ENCODE data around the gene P2RY2. TPM values are rescaled to one million over a fixed set of nuclear protein-coding genes. Genes with fewer than 3 reads are reported as not detected.

Gene P2RY2
- polyA plus RNA-seq (2013), result 0.58 TPM

- Histone ChIP-seq H3K4me3 (ENCODE audit: control insufficient read depth in 1 of 7, extremely low read depth in 1 of 7, insufficient read depth in 4 of 7, low read depth in 2 of 7, low read length in 6 of 7) (peak within 1 kb of the TSS; percentile 21 to 78 (median 64)), H3K27ac (ENCODE audit: insufficient read depth in 1 of 2, low read depth in 1 of 2, low read length in 2 of 2, poor library complexity in 1 of 2, severe bottlenecking in 2 of 2) (no peak within 1 kb of the TSS), H3K27me3 (replicated peaks in 2 of 5; ENCODE audit: control insufficient read depth in 4 of 5, insufficient read depth in 5 of 5, low read length in 4 of 5) (peaks cover 0 to 17% (median 5%) of the 10 kb centered on the region in 5 experiments), H3K4me1 (ENCODE audit: control extremely low read depth in 1 of 4, control insufficient read depth in 4 of 4, insufficient read depth in 4 of 4, low read length in 3 of 4) (peaks cover 0 to 44% (median 14%) of the 10 kb centered on the region in 4 experiments), H3K36me3 (ENCODE audit: control insufficient read depth in 4 of 4, insufficient read depth in 4 of 4, low read length in 3 of 4) (no peaks in the 10 kb centered on the region), H3K9me3 (ENCODE audit: control extremely low read depth in 1 of 5, control insufficient read depth in 4 of 5, insufficient read depth in 2 of 5, low read depth in 1 of 5, low read length in 4 of 5) (no peaks in the 10 kb centered on the region)
- POLR2A ChIA-PET, result no interaction called here
- 1% methylated on average over 61 of the region's 81 CpGs for WGBS (ENCODE audit: insufficient coverage)
- CTCF ChIA-PET, result interaction anchor here (0.9 to 3.6 kb wide), 10 partner anchors 11 to 55 kb away, joined by 3 to 14 read pairs (median 4); no protein-coding TSS in a partner anchor
- DNase-seq, result peak; percentile 56 to 75 (median 69)
Measured at GRCh38 chr11:73218106-73218829, at the start of gene P2RY2. Gene P2RY2, plus strand, starts transcription at chr11:73218281. Its CDS starts 15,879 bp downstream, at chr11:73234160.

- no peaks in the 10 kb centered on the region for H3K27me3 ChIP-seq (replicated peaks in 2 of 5; ENCODE audit: control insufficient read depth in 4 of 5, insufficient read depth in 5 of 5, low read length in 4 of 5)
- ChIA-PET CTCF (interaction anchor here (0.6 to 3.6 kb wide), 7 partner anchors 9 to 242 kb away, joined by 3 to 23 read pairs (median 4); no protein-coding TSS in a partner anchor), POLR2A (interaction anchor here (0.6 kb wide), 1 partner anchor 64 kb away, joined by 3 read pairs; no protein-coding TSS in a partner anchor)
- H3K4me1 ChIP-seq (ENCODE audit: control extremely low read depth in 1 of 4, control insufficient read depth in 4 of 4, insufficient read depth in 4 of 4, low read length in 3 of 4), result peaks cover 5 to 29% (median 10%) of the 10 kb centered on the region in 4 experiments
- no peaks in the 10 kb centered on the region for H3K9me3 ChIP-seq (ENCODE audit: control extremely low read depth in 1 of 5, control insufficient read depth in 4 of 5, insufficient read depth in 2 of 5, low read depth in 1 of 5, low read length in 4 of 5)
- H3K27ac ChIP-seq (ENCODE audit: insufficient read depth in 1 of 2, low read depth in 1 of 2, low read length in 2 of 2, poor library complexity in 1 of 2, severe bottlenecking in 2 of 2), result no peak overlapping the region
- WGBS (ENCODE audit: insufficient coverage), result 92% methylated on average over 7 of the region's 11 CpGs
- H3K4me3 ChIP-seq (ENCODE audit: control insufficient read depth in 1 of 7, extremely low read depth in 1 of 7, insufficient read depth in 4 of 7, low read depth in 2 of 7, low read length in 6 of 7), result no peak overlapping the region
- H3K36me3 ChIP-seq (ENCODE audit: control insufficient read depth in 4 of 4, insufficient read depth in 4 of 4, low read length in 3 of 4), result no peaks in the 10 kb centered on the region
- no peak for DNase-seq
Measured at GRCh38 chr11:73168925-73169579, 49.0 kb upstream of the P2RY2 start.

DNA sequence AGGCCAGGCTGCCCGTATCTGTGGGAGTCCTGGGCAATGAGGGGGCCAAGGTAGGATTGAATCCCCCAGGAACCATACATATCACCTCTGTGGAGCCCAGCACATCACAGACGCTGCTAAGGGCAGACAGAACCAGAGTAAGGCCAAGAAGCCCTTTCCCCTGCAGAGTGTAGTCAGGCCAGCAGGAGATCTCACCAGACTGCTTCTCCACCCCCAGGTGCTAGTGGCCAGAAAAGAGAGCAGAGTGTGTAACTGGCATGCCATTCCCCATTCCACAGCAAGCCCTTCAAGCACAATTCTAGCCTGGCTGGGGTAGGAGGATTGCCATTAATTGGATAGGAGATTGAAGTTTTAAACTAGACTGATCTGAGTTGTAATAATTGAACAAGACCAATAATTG, 47.9 kb upstream of the P2RY2 start:
- POLR2A ChIA-PET, result no interaction called here
- CTCF ChIA-PET, result interaction anchor here (1.3 to 3.6 kb wide), 4 partner anchors 8 to 244 kb away, joined by 3 to 23 read pairs (median 8); no protein-coding TSS in a partner anchor
- H3K9me3 ChIP-seq (ENCODE audit: control extremely low read depth in 1 of 5, control insufficient read depth in 4 of 5, insufficient read depth in 2 of 5, low read depth in 1 of 5, low read length in 4 of 5), result no peaks in the 10 kb centered on the region
- no peak overlapping the region for H3K27ac ChIP-seq (ENCODE audit: insufficient read depth in 1 of 2, low read depth in 1 of 2, low read length in 2 of 2, poor library complexity in 1 of 2, severe bottlenecking in 2 of 2)
- H3K4me1 ChIP-seq (ENCODE audit: control extremely low read depth in 1 of 4, control insufficient read depth in 4 of 4, insufficient read depth in 4 of 4, low read length in 3 of 4), result peaks cover 5 to 22% (median 8%) of the 10 kb centered on the region in 4 experiments
- WGBS (ENCODE audit: insufficient coverage), result 100% methylated on average over 1 of the region's 2 CpGs
- no peak for DNase-seq
- no peaks in the 10 kb centered on the region for H3K27me3 ChIP-seq (replicated peaks in 2 of 5; ENCODE audit: control insufficient read depth in 4 of 5, insufficient read depth in 5 of 5, low read length in 4 of 5)
- H3K36me3 ChIP-seq (ENCODE audit: control insufficient read depth in 4 of 4, insufficient read depth in 4 of 4, low read length in 3 of 4), result no peaks in the 10 kb centered on the region
- H3K4me3 ChIP-seq (ENCODE audit: control insufficient read depth in 1 of 7, extremely low read depth in 1 of 7, insufficient read depth in 4 of 7, low read depth in 2 of 7, low read length in 6 of 7), result no peak overlapping the region

- no peak overlapping the region for H3K4me3 ChIP-seq (ENCODE audit: control insufficient read depth in 1 of 7, extremely low read depth in 1 of 7, insufficient read depth in 4 of 7, low read depth in 2 of 7, low read length in 6 of 7)
- no peaks in the 10 kb centered on the region for H3K9me3 ChIP-seq (ENCODE audit: control extremely low read depth in 1 of 5, control insufficient read depth in 4 of 5, insufficient read depth in 2 of 5, low read depth in 1 of 5, low read length in 4 of 5)
- WGBS (ENCODE audit: insufficient coverage), result 92% methylated on average over 7 of the region's 8 CpGs
- DNase-seq, result no peak
- H3K4me1 ChIP-seq (ENCODE audit: control extremely low read depth in 1 of 4, control insufficient read depth in 4 of 4, insufficient read depth in 4 of 4, low read length in 3 of 4), result peaks cover 3 to 24% (median 9%) of the 10 kb centered on the region in 4 experiments
- POLR2A ChIA-PET, result no interaction called here
- CTCF ChIA-PET, result interaction anchor here (1.4 kb wide), 1 partner anchor 22 kb away, joined by 3 read pairs; no protein-coding TSS in a partner anchor
- H3K36me3 ChIP-seq (ENCODE audit: control insufficient read depth in 4 of 4, insufficient read depth in 4 of 4, low read length in 3 of 4), result no peaks in the 10 kb centered on the region
- H3K27ac ChIP-seq (ENCODE audit: insufficient read depth in 1 of 2, low read depth in 1 of 2, low read length in 2 of 2, poor library complexity in 1 of 2, severe bottlenecking in 2 of 2), result no peak overlapping the region
- H3K27me3 ChIP-seq (replicated peaks in 2 of 5; ENCODE audit: control insufficient read depth in 4 of 5, insufficient read depth in 5 of 5, low read length in 4 of 5), result no peaks in the 10 kb centered on the region
Measured at GRCh38 chr11:73171436-73172161, 46.5 kb upstream of the P2RY2 start.

GRCh38 chr11:73172992-73173656, 45.0 kb upstream of the P2RY2 start:
- H3K4me3 ChIP-seq (ENCODE audit: control insufficient read depth in 1 of 7, extremely low read depth in 1 of 7, insufficient read depth in 4 of 7, low read depth in 2 of 7, low read length in 6 of 7), result no peak overlapping the region
- peaks cover 0 to 37% (median 14%) of the 10 kb centered on the region in 4 experiments for H3K4me1 ChIP-seq (ENCODE audit: control extremely low read depth in 1 of 4, control insufficient read depth in 4 of 4, insufficient read depth in 4 of 4, low read length in 3 of 4)
- no peaks in the 10 kb centered on the region for H3K27me3 ChIP-seq (replicated peaks in 2 of 5; ENCODE audit: control insufficient read depth in 4 of 5, insufficient read depth in 5 of 5, low read length in 4 of 5)
- ChIA-PET POLR2A (no interaction called here), CTCF (interaction anchor here (0.8 to 8.7 kb wide), 5 partner anchors 9 to 48 kb away, joined by 3 to 108 read pairs (median 4); partner anchors contain the start of gene FCHSD2)
- DNase-seq, result no peak
- H3K36me3 ChIP-seq (ENCODE audit: control insufficient read depth in 4 of 4, insufficient read depth in 4 of 4, low read length in 3 of 4), result no peaks in the 10 kb centered on the region
- no peak overlapping the region for H3K27ac ChIP-seq (ENCODE audit: insufficient read depth in 1 of 2, low read depth in 1 of 2, low read length in 2 of 2, poor library complexity in 1 of 2, severe bottlenecking in 2 of 2)
- 98% methylated on average over 4 of the region's 4 CpGs for WGBS (ENCODE audit: insufficient coverage)
- no peaks in the 10 kb centered on the region for H3K9me3 ChIP-seq (ENCODE audit: control extremely low read depth in 1 of 5, control insufficient read depth in 4 of 5, insufficient read depth in 2 of 5, low read depth in 1 of 5, low read length in 4 of 5)

- no peaks in the 10 kb centered on the region for H3K9me3 ChIP-seq (ENCODE audit: control extremely low read depth in 1 of 5, control insufficient read depth in 4 of 5, insufficient read depth in 2 of 5, low read depth in 1 of 5, low read length in 4 of 5)
- H3K36me3 ChIP-seq (ENCODE audit: control insufficient read depth in 4 of 4, insufficient read depth in 4 of 4, low read length in 3 of 4), result no peaks in the 10 kb centered on the region
- H3K27ac ChIP-seq (ENCODE audit: insufficient read depth in 1 of 2, low read depth in 1 of 2, low read length in 2 of 2, poor library complexity in 1 of 2, severe bottlenecking in 2 of 2), result no peak overlapping the region
- no peak for DNase-seq
- ChIA-PET CTCF (interaction anchor here (0.8 to 8.7 kb wide), 4 partner anchors 10 to 340 kb away, joined by 3 to 108 read pairs (median 4); partner anchors contain the start of gene FCHSD2), POLR2A (no interaction called here)
- 97% methylated on average over 11 of the region's 11 CpGs for WGBS (ENCODE audit: insufficient coverage)
- H3K4me1 ChIP-seq (ENCODE audit: control extremely low read depth in 1 of 4, control insufficient read depth in 4 of 4, insufficient read depth in 4 of 4, low read length in 3 of 4), result peaks cover 0 to 35% (median 17%) of the 10 kb centered on the region in 4 experiments
- H3K27me3 ChIP-seq (replicated peaks in 2 of 5; ENCODE audit: control insufficient read depth in 4 of 5, insufficient read depth in 5 of 5, low read length in 4 of 5), result no peaks in the 10 kb centered on the region
- no peak overlapping the region for H3K4me3 ChIP-seq (ENCODE audit: control insufficient read depth in 1 of 7, extremely low read depth in 1 of 7, insufficient read depth in 4 of 7, low read depth in 2 of 7, low read length in 6 of 7)
Measured at GRCh38 chr11:73173755-73174494, 44.2 kb upstream of the P2RY2 start.
